Measurements from ENCODE around the gene POPDC2. TPM values are rescaled to one million over a fixed set of nuclear protein-coding genes. Genes with fewer than 3 reads are reported as not detected.

The POPDC2 gene
- total RNA-seq, 2 donors from 2014 or later, result 679 to 853 TPM

DNA sequence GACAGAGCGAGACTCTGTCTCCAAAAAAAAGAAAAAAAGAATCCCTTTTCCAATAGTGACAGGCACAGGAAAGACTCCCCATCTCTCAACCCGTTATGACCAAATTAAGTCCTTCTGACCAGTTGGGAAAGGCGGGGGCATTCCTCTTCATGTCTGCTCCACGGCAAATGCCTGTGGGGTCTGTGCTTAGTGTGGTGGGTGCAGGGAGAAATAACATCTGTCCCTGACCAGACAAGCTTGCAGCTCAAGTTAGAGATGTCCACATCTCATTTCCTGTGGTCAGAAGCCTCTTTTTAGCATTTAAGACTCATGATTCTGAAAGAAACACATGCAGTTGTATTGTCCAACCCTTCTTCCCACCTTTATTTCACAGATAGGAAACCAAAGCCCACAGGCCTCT, 46.5 kb downstream of the POPDC2 start:
- Histone ChIP-seq H3K4me3 (no peak overlapping the region), H3K4me1 (no peaks in the 10 kb centered on the region), H3K27me3 (no peaks in the 10 kb centered on the region), H3K36me3 (no peaks in the 10 kb centered on the region), H3K9me3 (no peaks in the 10 kb centered on the region), H3K27ac (no peak overlapping the region)
- DNase-seq (ENCODE audit: low spot score), result no peak
- TF ChIP-seq, protein P1, sequence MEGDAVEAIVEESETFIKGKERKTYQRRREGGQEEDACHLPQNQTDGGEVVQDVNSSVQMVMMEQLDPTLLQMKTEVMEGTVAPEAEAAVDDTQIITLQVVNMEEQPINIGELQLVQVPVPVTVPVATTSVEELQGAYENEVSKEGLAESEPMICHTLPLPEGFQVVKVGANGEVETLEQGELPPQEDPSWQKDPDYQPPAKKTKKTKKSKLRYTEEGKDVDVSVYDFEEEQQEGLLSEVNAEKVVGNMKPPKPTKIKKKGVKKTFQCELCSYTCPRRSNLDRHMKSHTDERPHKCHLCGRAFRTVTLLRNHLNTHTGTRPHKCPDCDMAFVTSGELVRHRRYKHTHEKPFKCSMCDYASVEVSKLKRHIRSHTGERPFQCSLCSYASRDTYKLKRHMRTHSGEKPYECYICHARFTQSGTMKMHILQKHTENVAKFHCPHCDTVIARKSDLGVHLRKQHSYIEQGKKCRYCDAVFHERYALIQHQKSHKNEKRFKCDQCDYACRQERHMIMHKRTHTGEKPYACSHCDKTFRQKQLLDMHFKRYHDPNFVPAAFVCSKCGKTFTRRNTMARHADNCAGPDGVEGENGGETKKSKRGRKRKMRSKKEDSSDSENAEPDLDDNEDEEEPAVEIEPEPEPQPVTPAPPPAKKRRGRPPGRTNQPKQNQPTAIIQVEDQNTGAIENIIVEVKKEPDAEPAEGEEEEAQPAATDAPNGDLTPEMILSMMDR (IDR thresholded peaks at IDR 0.05), result no peak

DNA sequence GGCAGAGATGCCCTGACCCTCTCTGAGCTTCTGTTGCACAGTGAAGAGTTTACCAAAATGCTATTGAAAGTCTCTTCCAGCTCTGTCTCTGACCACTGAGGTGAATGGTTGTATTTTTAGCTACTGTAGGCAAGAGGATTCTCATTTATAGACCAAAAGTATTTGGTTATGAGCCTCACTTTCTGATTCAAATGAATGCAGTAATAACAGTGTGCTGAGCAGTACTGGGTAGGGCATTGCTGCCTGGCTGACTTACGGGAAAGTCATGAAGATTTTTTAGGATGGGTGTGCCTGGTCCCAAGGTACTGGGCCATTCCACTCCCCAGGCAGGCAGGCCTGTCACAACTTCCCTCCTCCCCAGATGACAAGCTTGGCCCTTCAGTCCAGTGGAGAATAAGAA, 47.2 kb downstream of the POPDC2 start:
- H3K27me3 ChIP-seq, result no peaks in the 10 kb centered on the region
- H3K36me3 ChIP-seq, result no peaks in the 10 kb centered on the region
- no peak for DNase-seq (ENCODE audit: low spot score)
- no peak overlapping the region for H3K4me3 ChIP-seq
- no peaks in the 10 kb centered on the region for H3K4me1 ChIP-seq
- TF ChIP-seq, protein P1 (IDR thresholded peaks at IDR 0.05), result no peak
- no peaks in the 10 kb centered on the region for H3K9me3 ChIP-seq
- no peak overlapping the region for H3K27ac ChIP-seq

DNA sequence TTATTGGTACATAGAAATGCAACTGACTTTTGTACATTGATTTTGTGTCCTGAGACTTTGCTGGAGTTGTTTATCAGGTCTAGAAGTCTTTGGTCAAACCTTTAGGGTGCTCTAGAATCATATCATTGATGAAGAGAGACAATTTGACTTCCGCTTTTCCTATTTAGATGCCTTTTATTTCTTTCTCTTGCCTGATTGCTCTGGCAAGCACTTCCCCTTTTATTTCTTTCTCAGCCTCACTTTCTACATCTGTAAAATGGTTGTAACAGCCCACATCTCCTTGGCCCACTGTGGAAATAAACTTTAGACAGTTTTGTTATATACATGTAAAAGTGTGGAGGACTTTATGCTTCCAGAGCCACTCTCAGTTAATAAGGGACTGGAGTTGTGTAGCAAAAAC, 48.7 kb downstream of the POPDC2 start:
- Histone ChIP-seq H3K9me3 (no peaks in the 10 kb centered on the region), H3K27ac (no peak overlapping the region), H3K4me1 (no peaks in the 10 kb centered on the region), H3K4me3 (no peak overlapping the region), H3K36me3 (no peaks in the 10 kb centered on the region), H3K27me3 (no peaks in the 10 kb centered on the region)
- no peak for DNase-seq (ENCODE audit: low spot score)
- TF ChIP-seq, protein P1 (IDR thresholded peaks at IDR 0.05), result no peak

DNA sequence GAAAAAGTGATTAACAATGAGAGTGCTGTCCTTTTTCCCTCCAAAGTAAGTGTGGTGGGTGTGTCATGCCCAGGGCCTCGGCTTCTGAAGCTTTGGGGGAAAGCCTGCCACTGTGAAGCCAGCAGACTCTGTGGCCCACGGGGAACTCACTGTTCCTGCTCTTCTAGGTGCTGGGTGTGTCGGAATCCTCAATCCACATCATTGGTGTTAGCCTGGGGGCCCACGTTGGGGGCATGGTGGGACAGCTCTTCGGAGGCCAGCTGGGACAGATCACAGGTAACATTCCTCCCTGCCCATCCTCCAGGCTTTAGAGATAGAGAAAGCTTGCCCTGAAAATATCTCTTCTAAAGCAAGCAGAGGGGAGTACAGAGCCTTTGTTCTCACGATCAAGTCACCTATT, 51.1 kb downstream of the POPDC2 start:
- TF ChIP-seq, protein P1 (IDR thresholded peaks at IDR 0.05), result no peak
- Histone ChIP-seq H3K27me3 (no peaks in the 10 kb centered on the region), H3K4me1 (no peaks in the 10 kb centered on the region), H3K36me3 (no peaks in the 10 kb centered on the region), H3K27ac (no peak overlapping the region), H3K4me3 (no peak overlapping the region), H3K9me3 (no peaks in the 10 kb centered on the region)
- DNase-seq (ENCODE audit: low spot score), result peak; percentile 18

DNA sequence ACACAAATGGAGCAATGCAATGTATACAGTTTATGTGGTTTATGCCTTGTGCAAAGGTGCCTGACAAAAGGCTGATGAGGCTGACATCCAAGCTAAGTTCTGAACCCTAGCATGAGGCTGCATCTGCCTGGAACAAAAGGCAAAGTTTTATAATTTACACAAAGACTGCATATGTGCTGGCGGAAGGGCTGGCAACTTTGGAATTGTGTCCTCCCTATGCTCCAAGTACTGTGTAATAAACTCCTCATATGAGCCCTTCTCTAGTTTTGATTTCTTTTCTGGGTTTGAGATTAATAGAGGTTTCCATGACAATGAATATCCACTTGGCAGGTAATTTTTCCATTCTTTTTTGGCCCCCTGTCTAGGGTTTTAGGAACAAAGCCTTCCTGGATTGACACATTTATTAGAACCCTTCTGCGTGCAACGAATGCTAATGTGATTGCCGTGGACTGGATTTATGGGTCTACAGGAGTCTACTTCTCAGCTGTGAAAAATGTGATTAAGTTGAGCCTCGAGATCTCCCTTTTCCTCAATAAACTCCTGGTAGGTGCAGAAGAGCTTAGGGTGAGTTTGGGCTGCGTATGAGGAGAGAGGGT, 51.9 kb downstream of the POPDC2 start:
- Histone ChIP-seq H3K27ac (no peak overlapping the region), H3K36me3 (no peaks in the 10 kb centered on the region), H3K27me3 (no peaks in the 10 kb centered on the region), H3K9me3 (no peaks in the 10 kb centered on the region), H3K4me3 (no peak overlapping the region), H3K4me1 (no peaks in the 10 kb centered on the region)
- TF ChIP-seq, protein P1 (IDR thresholded peaks at IDR 0.05), result no peak
- DNase-seq (ENCODE audit: low spot score), result no peak

DNA sequence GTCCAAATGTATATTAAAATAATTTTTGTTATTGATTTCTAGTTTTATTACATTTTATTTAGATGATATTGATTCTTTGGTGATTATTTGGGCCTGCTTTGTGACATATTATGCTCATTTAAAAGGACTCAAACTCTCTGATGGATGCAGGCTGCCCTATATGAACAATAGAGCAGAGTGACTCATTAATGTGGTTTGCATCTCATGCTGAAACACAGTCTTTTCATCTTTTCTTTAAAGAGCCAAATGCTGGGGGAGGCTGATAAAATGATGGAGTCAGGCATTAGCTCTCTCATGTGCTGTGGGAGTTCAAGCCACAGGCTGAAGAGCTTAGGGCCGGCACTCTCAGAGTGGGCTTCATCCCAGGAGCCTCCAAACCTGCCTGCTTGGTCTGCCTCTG, 55.5 kb downstream of the POPDC2 start:
- Histone ChIP-seq H3K4me3 (no peak overlapping the region), H3K27ac (no peak overlapping the region), H3K27me3 (no peaks in the 10 kb centered on the region), H3K9me3 (no peaks in the 10 kb centered on the region), H3K36me3 (no peaks in the 10 kb centered on the region), H3K4me1 (peaks cover 0 to 24% of the 10 kb centered on the region in 2 donors)
- TF ChIP-seq, protein P1 (IDR thresholded peaks at IDR 0.05), result no peak
- no peak for DNase-seq (ENCODE audit: low spot score)

All from right atrium auricular region (tissue), 2 donors.